Astrocyte of the cerebellum (primary cell): ENCODE measurements around the gene MAB21L1.

Experiments used
- DNase-seq: peaks from one replicate; pipeline ENCODE4 v3.0.0-alpha.2; 2011; ENCODE audit warnings: low read depth
- H3K4me3 ChIP-seq: 2 replicates; pipeline ENCODE4 v1.5.1; 2011; ENCODE audit warnings: mild to moderate bottlenecking, low read depth, low read length, moderate library complexity
- in situ Hi-C: cut with HindIII; loops from 2 replicates; pipeline ENCODE4 v1.10.0; 2017; ENCODE audit warnings: low sequenced_read_pairs
- TF ChIP-seq, protein P1 (sequence below): IDR thresholded peaks from 2 replicates; pipeline ENCODE4 v1.5.1; 2012; ENCODE audit warnings: low read length, low read depth, moderate library complexity, mild to moderate bottlenecking; ENCODE audit errors: missing control alignments

MAB21L1 gene

DNA sequence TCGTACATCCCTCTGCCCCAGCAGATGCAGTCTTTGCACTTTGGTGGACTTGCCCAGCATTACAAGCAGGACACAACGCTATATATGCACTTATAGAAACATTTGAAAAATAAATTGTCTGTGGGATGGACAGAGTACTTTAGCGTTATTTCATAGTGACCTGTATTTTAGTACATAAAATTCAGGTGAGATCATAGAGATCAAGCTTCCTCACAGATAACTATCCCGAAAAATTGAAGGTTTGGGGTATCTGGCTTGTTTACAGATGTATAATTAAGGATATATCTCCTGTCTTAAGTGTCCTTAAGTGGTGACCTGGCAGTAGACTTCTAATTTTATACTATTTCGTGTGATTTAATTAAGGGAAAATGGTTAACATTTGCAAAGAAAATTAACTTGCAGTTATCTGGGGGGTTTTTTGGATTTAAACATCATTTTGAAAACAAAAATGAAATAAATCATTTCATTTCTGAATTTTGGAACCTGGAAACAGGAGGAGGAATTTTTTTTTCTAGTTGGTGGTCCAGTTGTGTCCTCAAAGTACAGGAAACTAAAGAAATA is 977 bp upstream of the MAB21L1 start:
- TF ChIP-seq, protein P1, sequence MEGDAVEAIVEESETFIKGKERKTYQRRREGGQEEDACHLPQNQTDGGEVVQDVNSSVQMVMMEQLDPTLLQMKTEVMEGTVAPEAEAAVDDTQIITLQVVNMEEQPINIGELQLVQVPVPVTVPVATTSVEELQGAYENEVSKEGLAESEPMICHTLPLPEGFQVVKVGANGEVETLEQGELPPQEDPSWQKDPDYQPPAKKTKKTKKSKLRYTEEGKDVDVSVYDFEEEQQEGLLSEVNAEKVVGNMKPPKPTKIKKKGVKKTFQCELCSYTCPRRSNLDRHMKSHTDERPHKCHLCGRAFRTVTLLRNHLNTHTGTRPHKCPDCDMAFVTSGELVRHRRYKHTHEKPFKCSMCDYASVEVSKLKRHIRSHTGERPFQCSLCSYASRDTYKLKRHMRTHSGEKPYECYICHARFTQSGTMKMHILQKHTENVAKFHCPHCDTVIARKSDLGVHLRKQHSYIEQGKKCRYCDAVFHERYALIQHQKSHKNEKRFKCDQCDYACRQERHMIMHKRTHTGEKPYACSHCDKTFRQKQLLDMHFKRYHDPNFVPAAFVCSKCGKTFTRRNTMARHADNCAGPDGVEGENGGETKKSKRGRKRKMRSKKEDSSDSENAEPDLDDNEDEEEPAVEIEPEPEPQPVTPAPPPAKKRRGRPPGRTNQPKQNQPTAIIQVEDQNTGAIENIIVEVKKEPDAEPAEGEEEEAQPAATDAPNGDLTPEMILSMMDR, result no peak
- H3K4me3 ChIP-seq, result no peak overlapping the region
- in situ Hi-C loops, result no loop called here
- DNase-seq, result no peak

DNA sequence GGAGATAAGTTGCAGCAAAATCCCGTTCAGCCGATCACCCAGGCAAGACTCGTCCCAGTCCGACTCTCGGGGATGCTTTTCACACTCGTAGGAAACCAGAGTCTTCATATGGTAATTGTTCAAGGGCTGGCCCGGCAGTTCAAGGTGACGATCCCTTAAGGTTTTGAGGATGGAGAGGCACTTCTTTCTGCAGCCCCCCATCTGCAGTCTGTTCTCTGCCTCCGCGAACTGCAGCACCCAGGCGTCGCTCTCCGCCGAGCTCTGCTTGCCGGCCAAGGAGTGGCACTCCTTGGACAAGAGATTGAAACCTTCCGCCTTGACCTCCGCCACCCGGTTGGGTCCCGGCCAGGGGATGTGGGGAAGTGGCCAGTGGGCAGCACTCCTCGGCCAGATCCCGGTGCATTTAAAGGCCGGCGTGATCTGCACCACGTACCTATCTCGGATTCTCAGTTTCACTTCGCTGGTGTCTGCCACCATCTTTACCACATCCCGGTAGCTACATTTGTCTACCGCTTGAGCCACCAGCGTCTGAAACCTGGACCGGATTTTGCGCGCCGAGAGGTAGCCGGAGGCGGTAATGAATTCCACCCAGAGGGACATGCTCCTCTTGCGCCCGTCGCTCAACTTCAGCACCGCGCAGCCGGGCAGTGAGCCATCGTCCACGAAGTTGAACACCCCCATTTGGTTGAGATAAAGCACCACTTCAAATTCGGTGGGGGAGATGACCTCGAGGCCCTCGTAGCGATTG is 1.1 kb downstream of the MAB21L1 start:
- TF ChIP-seq, protein P1, result no peak
- in situ Hi-C loops, result no loop called here
- no peak for DNase-seq
- peak overlapping the region; percentile 58 for H3K4me3 ChIP-seq

GRCh38 chr13:35474496-35475211 is 1.8 kb downstream of the MAB21L1 start:
- TF ChIP-seq, protein P1, result no peak
- no peak for DNase-seq
- in situ Hi-C loops, result no loop called here
- H3K4me3 ChIP-seq, result peak overlapping the region; percentile 58

DNA sequence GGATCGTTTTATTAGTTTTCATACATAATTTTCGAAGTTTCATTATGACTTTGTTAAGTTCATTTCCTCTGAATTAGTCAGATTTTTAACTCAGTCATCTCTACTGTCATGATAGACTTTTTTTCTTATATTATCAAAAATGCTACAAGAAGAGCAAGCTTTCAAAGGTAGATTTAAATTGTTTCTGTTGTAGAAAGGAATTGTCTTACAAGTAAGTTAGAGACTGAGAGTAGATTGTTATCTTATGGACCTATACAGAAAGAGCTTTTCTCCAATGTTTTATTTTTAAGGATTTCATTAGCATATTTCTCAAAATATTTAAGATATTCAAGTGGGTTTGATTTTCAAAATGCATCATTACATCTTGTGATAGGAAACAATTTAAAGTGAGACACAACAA is 2.7 kb downstream of the MAB21L1 start:
- H3K4me3 ChIP-seq, result no peak overlapping the region
- in situ Hi-C loops, result no loop called here
- DNase-seq, result no peak
- TF ChIP-seq, protein P1, result no peak

DNA sequence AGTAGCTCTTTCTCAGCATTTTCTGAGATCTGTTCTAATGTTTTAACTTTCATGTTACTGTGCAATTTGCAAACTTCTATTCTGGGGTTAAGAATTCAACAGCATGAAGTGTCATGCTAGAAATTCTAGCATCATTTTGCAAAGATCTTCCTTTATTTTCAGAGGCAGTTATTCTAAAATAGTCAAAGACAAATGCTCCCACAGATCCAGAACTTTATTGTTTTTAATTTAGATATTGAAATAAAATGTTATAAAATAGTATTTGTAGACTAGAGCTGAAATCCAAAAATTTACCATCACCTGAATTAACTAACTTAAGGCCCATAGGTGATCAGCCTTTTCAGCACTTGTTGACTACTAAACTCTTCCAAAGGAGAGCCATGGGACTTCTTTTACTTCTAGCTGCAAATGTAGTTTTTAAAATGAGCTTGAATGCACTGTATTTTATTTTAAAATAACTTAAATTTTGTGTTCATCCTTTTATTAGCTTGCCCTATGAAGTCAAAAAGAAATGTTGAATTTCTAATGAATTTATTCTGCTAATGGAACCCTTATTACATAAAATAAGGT is 3.2 kb downstream of the MAB21L1 start:
- in situ Hi-C loops, result no loop called here
- H3K4me3 ChIP-seq, result no peak overlapping the region
- TF ChIP-seq, protein P1, result no peak
- DNase-seq, result no peak

DNA sequence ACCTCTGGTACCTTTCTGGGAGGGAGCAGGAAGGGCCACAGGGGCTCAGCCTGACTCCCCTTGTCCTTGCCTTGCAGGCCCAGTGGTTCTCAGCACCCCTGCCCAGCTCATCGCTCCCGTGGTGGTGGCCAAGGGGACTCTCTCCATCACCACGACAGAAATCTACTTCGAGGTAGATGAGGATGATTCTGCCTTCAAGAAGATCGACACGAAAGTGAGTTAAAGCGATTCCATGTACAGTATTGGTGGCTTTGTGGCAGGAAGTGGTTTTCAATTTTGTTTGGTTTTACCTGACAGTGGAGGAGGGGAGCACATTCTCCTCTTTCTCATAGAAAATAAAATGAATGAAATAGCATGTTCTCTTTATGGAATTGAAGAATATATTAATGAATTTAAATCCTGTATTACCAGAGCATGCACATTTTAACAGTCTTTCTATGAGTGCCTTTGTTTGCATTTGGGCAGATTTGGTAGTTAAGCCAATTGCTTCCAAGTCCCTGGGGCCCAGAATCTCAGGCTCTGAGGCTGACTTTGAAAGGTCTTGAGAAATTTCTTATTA is 4.1 kb downstream of the MAB21L1 start:
- no peak overlapping the region for H3K4me3 ChIP-seq

More for the DNA sequence above, 4.1 kb downstream of the MAB21L1 start:
- in situ Hi-C loops, result no loop called here
- TF ChIP-seq, protein P1, result no peak
- no peak for DNase-seq
